ENCODE results near the gene GDPD4.

GDPD4 gene

GRCh38 chr11:77231800-77232199 is 69.7 kb downstream of the GDPD4 start:
- DNase-seq, result no peak

- DNase-seq, result no peak
Measured at GRCh38 chr11:77230878-77231605, 70.4 kb downstream of the GDPD4 start.

GRCh38 chr11:77223797-77224196 is 77.7 kb downstream of the GDPD4 start:
- DNase-seq, result no peak

GRCh38 chr11:77217156-77217555 is 84.3 kb downstream of the GDPD4 start:
- DNase-seq, result no peak

GRCh38 chr11:77215106-77215505 is 86.4 kb downstream of the GDPD4 start:
- DNase-seq, result no peak

- DNase-seq, result no peak
Measured at GRCh38 chr11:77214557-77214956, 86.9 kb downstream of the GDPD4 start.

GRCh38 chr11:77213589-77214428 is 87.7 kb downstream of the GDPD4 start:
- DNase-seq, result no peak

GRCh38 chr11:77213029-77213579 is 88.4 kb downstream of the GDPD4 start:
- no peak for DNase-seq

GRCh38 chr11:77212314-77213007 is 89.0 kb downstream of the GDPD4 start:
- no peak for DNase-seq

- DNase-seq, result no peak
Measured at GRCh38 chr11:77211594-77212251, 89.8 kb downstream of the GDPD4 start.

- no peak for DNase-seq
Measured at GRCh38 chr11:77211040-77211451, 90.4 kb downstream of the GDPD4 start.

GRCh38 chr11:77209663-77210062 is 91.8 kb downstream of the GDPD4 start:
- DNase-seq, result no peak

- DNase-seq, result no peak
Measured at GRCh38 chr11:77208535-77208934, 93.0 kb downstream of the GDPD4 start.

GRCh38 chr11:77207618-77208313 is 93.7 kb downstream of the GDPD4 start:
- no peak for DNase-seq

GRCh38 chr11:77207019-77207485 is 94.4 kb downstream of the GDPD4 start:
- no peak for DNase-seq

- DNase-seq, result no peak
Measured at GRCh38 chr11:77206264-77207018, 95.0 kb downstream of the GDPD4 start.

- DNase-seq, result no peak
Measured at GRCh38 chr11:77205467-77206263, 95.8 kb downstream of the GDPD4 start.

GRCh38 chr11:77204754-77205466 is 96.6 kb downstream of the GDPD4 start:
- no peak for DNase-seq

GRCh38 chr11:77203901-77204753 is 97.4 kb downstream of the GDPD4 start:
- DNase-seq, result no peak
